Peyer's patch (tissue), 4 donors: Measurements from ENCODE around the gene TRAF3IP3. TPM values are rescaled to one million over a fixed set of nuclear protein-coding genes. Genes with fewer than 3 reads are reported as not detected.

ENCODE experiments used
- DNase-seq, 3 donors: peaks; one replicate each; pipeline ENCODE4 v3.0.0-alpha.2; 2017 to 2019
- H3K27ac ChIP-seq, 4 donors: fragments of 200-600 bp; sonication (generic); one replicate each; pipeline ENCODE4 v1.5.1; 2016 to 2019
- H3K27me3 ChIP-seq, 2 donors: fragments of 200-600 bp; sonication (generic); one replicate each; pipeline ENCODE4 v1.5.1; 2019
- H3K36me3 ChIP-seq, 3 donors: fragments of 200-600 bp; sonication (generic); one replicate each; pipeline ENCODE4 v1.5.1; 2016 to 2019
- H3K4me1 ChIP-seq, 4 donors: fragments of 200-600 bp; sonication (generic); one replicate each; pipeline ENCODE4 v1.5.1; 2016 to 2019
- H3K4me3 ChIP-seq, 4 donors: fragments of 200-600 bp; sonication (generic); 1 replicate in 3 of 4; 2 replicates in 1 of 4; pipeline ENCODE4 v1.5.1; 2016 to 2019; ENCODE audit warnings: mild to moderate bottlenecking in 1 of 4
- H3K9me3 ChIP-seq, 4 donors: fragments of 200-600 bp; sonication (generic); one replicate each; pipeline ENCODE4 v1.5.1; 2016 to 2019; ENCODE audit warnings: mild to moderate bottlenecking in 1 of 4
- CTCF ChIP-seq, 6 experiments: fragments of 450-650 bp in 4 of 6; fragments of 200-600 bp in 2 of 6; sonication (generic) in 1 of 6; IDR thresholded peaks; one replicate each; pipeline ENCODE4 v1.5.1; 2017 to 2019; ENCODE audit warnings: antibody characterized with exemption in 6 of 6, mild to moderate bottlenecking in 3 of 6, moderate library complexity in 1 of 6
- POLR2A ChIP-seq, 2 donors: fragments of 450-650 bp; IDR thresholded peaks; one replicate each; pipeline ENCODE4 v1.5.1; 2017; ENCODE audit warnings: antibody characterized with exemption in 2 of 2, mild to moderate bottlenecking in 2 of 2, moderate library complexity in 2 of 2
- total RNA-seq, 4 donors: library from RNA; depleted of rRNA; stranded (reverse); fragments of >200 nt; gene quantifications; one replicate each; pipeline ENCODE4 v1.1.0, GENCODE V29; 2016

TRAF3IP3 gene
- total RNA-seq, 4 donors from 2014 or later, result 7.4 to 102 (median 10.8) TPM

GRCh38 chr1:209746451-209747165, 9.2 kb upstream of the TRAF3IP3 start:
- no peak for DNase-seq
- Histone ChIP-seq H3K4me3 (no peak overlapping the region), H3K9me3 (no peaks in the 10 kb centered on the region), H3K27me3 (no peaks in the 10 kb centered on the region), H3K36me3 (no peaks in the 10 kb centered on the region), H3K4me1 (peaks cover 0 to 11% (median 7%) of the 10 kb centered on the region in 4 donors), H3K27ac (no peak overlapping the region)
- no peak for TF ChIP-seq CTCF (IDR thresholded peaks at IDR 0.05)
- no peak for TF ChIP-seq POLR2A (IDR thresholded peaks at IDR 0.05)

- DNase-seq, result peak; percentile 85 to 97 (median 95)
- peak overlapping the region; percentile 14 to 40 (median 18) for H3K4me3 ChIP-seq
- TF ChIP-seq CTCF (IDR thresholded peaks at IDR 0.05), result peak; percentile 93 to 99 (median 98)
- TF ChIP-seq POLR2A (IDR thresholded peaks at IDR 0.05), result no peak
Measured at GRCh38 chr1:209747580-209748262, 8.1 kb upstream of the TRAF3IP3 start.

DNA sequence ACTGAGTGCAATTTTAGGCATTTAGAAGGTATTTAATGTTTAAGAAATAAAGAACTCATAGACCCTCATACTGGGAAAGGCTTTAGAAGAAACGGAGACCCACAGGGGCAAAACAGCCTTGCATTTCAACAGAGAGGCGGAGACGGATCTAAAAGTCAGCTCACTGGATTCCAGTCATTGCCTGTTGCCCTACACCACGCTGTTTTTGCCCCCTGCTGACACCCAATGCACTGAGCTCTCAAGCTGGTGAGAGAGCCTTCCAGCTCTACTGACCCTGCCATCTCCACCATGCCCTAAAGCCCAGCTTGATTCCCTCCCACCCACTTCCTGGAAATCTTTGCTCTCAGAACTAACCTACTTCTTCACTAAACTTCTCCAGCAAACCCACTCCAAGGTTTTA, 7.2 kb upstream of the TRAF3IP3 start:
- TF ChIP-seq CTCF (IDR thresholded peaks at IDR 0.05) (no peak), POLR2A (IDR thresholded peaks at IDR 0.05) (no peak)
- H3K36me3 ChIP-seq, result no peaks in the 10 kb centered on the region
- no peaks in the 10 kb centered on the region for H3K27me3 ChIP-seq
- H3K4me1 ChIP-seq, result peaks cover 0 to 13% (median 7%) of the 10 kb centered on the region in 4 donors
- DNase-seq, result no peak
- H3K4me3 ChIP-seq, result no peak overlapping the region
- no peaks in the 10 kb centered on the region for H3K9me3 ChIP-seq
- no peak overlapping the region for H3K27ac ChIP-seq

More at GRCh38 chr1:209747580-209748262, 8.1 kb upstream of the TRAF3IP3 start:
- Histone ChIP-seq H3K4me1 (peaks cover 0 to 17% (median 7%) of the 10 kb centered on the region in 4 donors), H3K36me3 (no peaks in the 10 kb centered on the region), H3K9me3 (no peaks in the 10 kb centered on the region), H3K27me3 (no peaks in the 10 kb centered on the region), H3K27ac (peak overlapping the region in 3 of 4 donors; percentile 15 to 57 (median 49))

- no peaks in the 10 kb centered on the region for H3K27me3 ChIP-seq
- peaks cover 0 to 13% (median 7%) of the 10 kb centered on the region in 4 donors for H3K4me1 ChIP-seq
- no peak for DNase-seq
- no peaks in the 10 kb centered on the region for H3K9me3 ChIP-seq
- H3K27ac ChIP-seq, result no peak overlapping the region
- H3K4me3 ChIP-seq, result no peak overlapping the region
- TF ChIP-seq POLR2A (IDR thresholded peaks at IDR 0.05) (no peak), CTCF (IDR thresholded peaks at IDR 0.05) (no peak)
- no peaks in the 10 kb centered on the region for H3K36me3 ChIP-seq
Measured at GRCh38 chr1:209749205-209749604, 6.6 kb upstream of the TRAF3IP3 start.

GRCh38 chr1:209749670-209750323, 6.1 kb upstream of the TRAF3IP3 start:
- H3K4me1 ChIP-seq, result peaks cover 0 to 13% (median 7%) of the 10 kb centered on the region in 4 donors
- H3K27ac ChIP-seq, result no peak overlapping the region
- no peaks in the 10 kb centered on the region for H3K9me3 ChIP-seq
- no peak for TF ChIP-seq POLR2A (IDR thresholded peaks at IDR 0.05)
- TF ChIP-seq CTCF (IDR thresholded peaks at IDR 0.05), result no peak
- no peak overlapping the region for H3K4me3 ChIP-seq
- DNase-seq, result no peak
- no peaks in the 10 kb centered on the region for H3K27me3 ChIP-seq
- H3K36me3 ChIP-seq, result no peaks in the 10 kb centered on the region
